Mesodermal cell (in vitro differentiated cells): ENCODE results near the gene LRRK1.

Experiments
- H3K27ac ChIP-seq: 2 replicates; pipeline ENCODE4 v1.7.0; 2013; ENCODE audit warnings: mild to moderate bottlenecking, low read depth, low read length, moderate library complexity; ENCODE audit not compliant: severe bottlenecking
- H3K36me3 ChIP-seq: 2 replicates; pipeline ENCODE4 v1.7.1; 2013; ENCODE audit warnings: mild to moderate bottlenecking, low read length, moderate library complexity; ENCODE audit not compliant: control insufficient read depth, insufficient read depth
- H3K4me1 ChIP-seq: one replicate; pipeline ENCODE4 v1.7.1; 2013; ENCODE audit warnings: mild to moderate bottlenecking, low read length; ENCODE audit not compliant: insufficient read depth, control insufficient read depth, poor library complexity, severe bottlenecking
- H3K4me3 ChIP-seq: 2 replicates; pipeline ENCODE4 v1.7.0; 2013; ENCODE audit warnings: low read length, control low read depth, mild to moderate bottlenecking; ENCODE audit not compliant: insufficient read depth, poor library complexity, severe bottlenecking; ENCODE audit errors: extremely low read depth
- H3K9me3 ChIP-seq: 2 replicates; pipeline ENCODE4 v1.7.1; 2013; ENCODE audit warnings: mild to moderate bottlenecking, low read length, moderate library complexity; ENCODE audit not compliant: control insufficient read depth
- WGBS, 2 experiments: methylation state at CpG; one replicate each; pipeline ENCODE4 v1.1.5; 2013; ENCODE audit warnings: missing lambda C conversion rate in 2 of 2; ENCODE audit not compliant: insufficient coverage in 2 of 2; 5-methylcytosine and 5-hydroxymethylcytosine counted together

LRRK1 gene

GRCh38 chr15:100901702-100902435, 17.3 kb upstream of the LRRK1 start:
- no peak overlapping the region for H3K27ac ChIP-seq
- no peaks in the 10 kb centered on the region for H3K9me3 ChIP-seq
- H3K4me1 ChIP-seq = no peaks in the 10 kb centered on the region
- H3K36me3 ChIP-seq = no peaks in the 10 kb centered on the region
- H3K4me3 ChIP-seq = no peak overlapping the region
- 92 to 93% methylated on average over 8 to 13 of the region's 14 CpGs for WGBS, 2 experiments

GRCh38 chr15:100902436-100903167, 16.6 kb upstream of the LRRK1 start:
- no peaks in the 10 kb centered on the region for H3K4me1 ChIP-seq
- no peaks in the 10 kb centered on the region for H3K9me3 ChIP-seq
- H3K36me3 ChIP-seq = no peaks in the 10 kb centered on the region
- H3K4me3 ChIP-seq = no peak overlapping the region
- H3K27ac ChIP-seq = no peak overlapping the region
- 92 to 93% methylated on average over 20 to 21 of the region's 22 CpGs for WGBS, 2 experiments

GRCh38 chr15:100903168-100903554, 16.0 kb upstream of the LRRK1 start:
- Histone ChIP-seq H3K4me3 (no peak overlapping the region), H3K9me3 (no peaks in the 10 kb centered on the region), H3K27ac (no peak overlapping the region), H3K36me3 (no peaks in the 10 kb centered on the region), H3K4me1 (no peaks in the 10 kb centered on the region)
- 76 to 90% methylated on average over 2 to 3 of the region's 3 CpGs for WGBS, 2 experiments

GRCh38 chr15:100905850-100906249, 13.3 kb upstream of the LRRK1 start:
- H3K36me3 ChIP-seq = no peaks in the 10 kb centered on the region
- no peak overlapping the region for H3K27ac ChIP-seq
- H3K4me3 ChIP-seq = no peak overlapping the region
- no peaks in the 10 kb centered on the region for H3K9me3 ChIP-seq
- H3K4me1 ChIP-seq = no peaks in the 10 kb centered on the region
- WGBS, 2 experiments = 81 to 89% methylated on average over 5 to 6 of the region's 8 CpGs

- Histone ChIP-seq H3K9me3 (no peaks in the 10 kb centered on the region), H3K27ac (no peak overlapping the region), H3K4me1 (no peaks in the 10 kb centered on the region), H3K36me3 (no peaks in the 10 kb centered on the region), H3K4me3 (no peak overlapping the region)
- 59 to 67% methylated on average over 3 to 4 of the region's 6 CpGs for WGBS, 2 experiments
Measured at GRCh38 chr15:100908466-100908865, 10.7 kb upstream of the LRRK1 start.

- no peaks in the 10 kb centered on the region for H3K4me1 ChIP-seq
- WGBS, 2 experiments = 89 to 100% methylated on average over 2 to 4 of the region's 4 CpGs
- no peak overlapping the region for H3K27ac ChIP-seq
- H3K9me3 ChIP-seq = no peaks in the 10 kb centered on the region
- H3K4me3 ChIP-seq = no peak overlapping the region
- no peaks in the 10 kb centered on the region for H3K36me3 ChIP-seq
Measured at GRCh38 chr15:100909565-100909964, 9.6 kb upstream of the LRRK1 start.

- H3K27ac ChIP-seq = no peak overlapping the region
- WGBS, 2 experiments = 75 to 84% methylated on average over 11 to 12 of the region's 12 CpGs
- no peak overlapping the region for H3K4me3 ChIP-seq
- H3K9me3 ChIP-seq = no peaks in the 10 kb centered on the region
- H3K4me1 ChIP-seq = no peaks in the 10 kb centered on the region
- H3K36me3 ChIP-seq = no peaks in the 10 kb centered on the region
Measured at GRCh38 chr15:100909989-100910955, 8.9 kb upstream of the LRRK1 start.

- H3K4me3 ChIP-seq = no peak overlapping the region
- H3K9me3 ChIP-seq = no peaks in the 10 kb centered on the region
- H3K4me1 ChIP-seq = no peaks in the 10 kb centered on the region
- H3K36me3 ChIP-seq = no peaks in the 10 kb centered on the region
- 87 to 88% methylated on average over 5 to 6 of the region's 10 CpGs for WGBS, 2 experiments
- no peak overlapping the region for H3K27ac ChIP-seq
Measured at GRCh38 chr15:100911086-100911485, 8.1 kb upstream of the LRRK1 start.

- 81 to 92% methylated on average over 3 to 4 of the region's 4 CpGs for WGBS, 2 experiments
- no peak overlapping the region for H3K27ac ChIP-seq
- H3K4me1 ChIP-seq = no peaks in the 10 kb centered on the region
- no peaks in the 10 kb centered on the region for H3K36me3 ChIP-seq
- no peak overlapping the region for H3K4me3 ChIP-seq
- H3K9me3 ChIP-seq = no peaks in the 10 kb centered on the region
Measured at GRCh38 chr15:100913961-100914360, 5.2 kb upstream of the LRRK1 start.

- Histone ChIP-seq H3K27ac (no peak overlapping the region), H3K36me3 (no peaks in the 10 kb centered on the region), H3K4me1 (no peaks in the 10 kb centered on the region), H3K9me3 (no peaks in the 10 kb centered on the region), H3K4me3 (no peak overlapping the region)
- 40 to 67% methylated on average over 4 to 6 of the region's 6 CpGs for WGBS, 2 experiments
Measured at GRCh38 chr15:100914876-100915275, 4.3 kb upstream of the LRRK1 start.
